Mesenchymal stem cell (in vitro differentiated cells and primary cell): ENCODE measurements around the gene GABRR1.

ENCODE experiments used
- DNase-seq: peaks from one replicate; pipeline ENCODE4 v3.0.0-alpha.2; 2013
- H2AFZ ChIP-seq: one replicate; pipeline ENCODE4 v1.6.1; 2013; ENCODE audit warnings: low read depth, mild to moderate bottlenecking, control low read depth, inconsistent platforms, low read length, moderate library complexity
- H2AK5ac ChIP-seq: 2 replicates; pipeline ENCODE4 v1.6.1; 2013; ENCODE audit warnings: low read length, moderate library complexity, mild to moderate bottlenecking, inconsistent platforms; ENCODE audit not compliant: severe bottlenecking
- H2BK120ac ChIP-seq: one replicate; pipeline ENCODE4 v1.6.1; 2013; ENCODE audit warnings: low read depth, mild to moderate bottlenecking, inconsistent platforms, low read length, moderate library complexity
- H2BK12ac ChIP-seq, 2 experiments: one replicate each; pipeline ENCODE4 v1.6.1; 2013; ENCODE audit warnings: inconsistent platforms in 2 of 2, low read length in 2 of 2, mild to moderate bottlenecking in 2 of 2, moderate library complexity in 2 of 2, control low read depth in 1 of 2
- H2BK15ac ChIP-seq: one replicate; pipeline ENCODE4 v1.6.1; 2013; ENCODE audit warnings: mild to moderate bottlenecking, low read depth, inconsistent platforms; ENCODE audit not compliant: poor library complexity, severe bottlenecking
- H2BK5ac ChIP-seq: 2 replicates; pipeline ENCODE4 v1.6.1; 2013; ENCODE audit warnings: low read depth, mild to moderate bottlenecking, low read length, control low read depth, inconsistent platforms; ENCODE audit not compliant: poor library complexity, severe bottlenecking
- H3K14ac ChIP-seq, 2 experiments: one replicate each; pipeline ENCODE4 v1.6.1; 2013; ENCODE audit warnings: inconsistent platforms in 2 of 2, low read length in 2 of 2, control low read depth in 1 of 2, mild to moderate bottlenecking in 1 of 2, moderate library complexity in 1 of 2
- H3K18ac ChIP-seq, 2 experiments: one replicate each; pipeline ENCODE4 v1.6.1; 2013; ENCODE audit warnings: inconsistent platforms in 2 of 2, low read length in 2 of 2, control low read depth in 1 of 2, low read depth in 1 of 2, mild to moderate bottlenecking in 1 of 2
- H3K23ac ChIP-seq, 2 experiments: one replicate each; pipeline ENCODE4 v1.6.1; 2013; ENCODE audit warnings: inconsistent platforms in 2 of 2, low read length in 2 of 2, mild to moderate bottlenecking in 2 of 2, moderate library complexity in 2 of 2, control low read depth in 1 of 2
- H3K27ac ChIP-seq: 2 replicates; pipeline ENCODE4 v1.5.1; 2013; ENCODE audit warnings: mild to moderate bottlenecking, moderate library complexity, low read length, control low read depth, inconsistent platforms; ENCODE audit not compliant: poor library complexity, severe bottlenecking
- H3K27me3 ChIP-seq, 2 experiments: 2 replicates each; pipeline versions ENCODE4 v1.6.1 to v1.7.0; 2013; ENCODE audit warnings: low read length in 2 of 2, mild to moderate bottlenecking in 2 of 2, moderate library complexity in 2 of 2, control low read depth in 1 of 2, inconsistent platforms in 1 of 2; ENCODE audit not compliant: control insufficient read depth in 1 of 2, insufficient read depth in 1 of 2
- H3K36me3 ChIP-seq, 2 experiments: 2 replicates each; pipeline versions ENCODE4 v1.6.1 to v1.7.0; 2013; ENCODE audit warnings: low read length in 2 of 2, control low read depth in 1 of 2, inconsistent platforms in 1 of 2, low read depth in 1 of 2, mild to moderate bottlenecking in 1 of 2; ENCODE audit not compliant: insufficient read depth in 2 of 2, control insufficient read depth in 1 of 2
- H3K4ac ChIP-seq, 2 experiments: one replicate each; pipeline ENCODE4 v1.6.1; 2013; ENCODE audit warnings: inconsistent platforms in 2 of 2, low read length in 2 of 2, mild to moderate bottlenecking in 2 of 2, moderate library complexity in 2 of 2, control low read depth in 1 of 2, low read depth in 1 of 2
- H3K4me1 ChIP-seq: 2 replicates; pipeline ENCODE4 v1.6.1; 2013; ENCODE audit warnings: low read depth, low read length, control low read depth; ENCODE audit not compliant: control insufficient read depth, insufficient read depth
- H3K4me2 ChIP-seq: 2 replicates; pipeline ENCODE4 v1.6.1; 2013; ENCODE audit warnings: low read length, mild to moderate bottlenecking, inconsistent platforms; ENCODE audit not compliant: poor library complexity, severe bottlenecking
- H3K4me3 ChIP-seq, 2 experiments: 2 replicates each; pipeline versions ENCODE4 v1.5.1 to v1.7.0; 2013; ENCODE audit warnings: low read length in 2 of 2, mild to moderate bottlenecking in 2 of 2, control low read depth in 1 of 2, low read depth in 1 of 2; ENCODE audit not compliant: insufficient read depth in 1 of 2
- H3K79me1 ChIP-seq: replicated peaks from 2 replicates; pipeline ENCODE4 v1.6.1; 2013; ENCODE audit warnings: mild to moderate bottlenecking, control low read depth, low read length, inconsistent platforms; ENCODE audit not compliant: poor library complexity, severe bottlenecking
- H3K9ac ChIP-seq: 2 replicates; pipeline ENCODE4 v1.7.0; 2013; ENCODE audit warnings: mild to moderate bottlenecking, low read length, moderate library complexity
- H3K9me3 ChIP-seq: 2 replicates; pipeline ENCODE4 v1.7.0; 2013; ENCODE audit warnings: mild to moderate bottlenecking, low read length; ENCODE audit not compliant: control insufficient read depth
- H4K8ac ChIP-seq: one replicate; pipeline ENCODE4 v1.6.1; 2013; ENCODE audit warnings: inconsistent platforms, mild to moderate bottlenecking, low read length, moderate library complexity
- H4K91ac ChIP-seq: one replicate; pipeline ENCODE4 v1.6.1; 2013; ENCODE audit warnings: mild to moderate bottlenecking, low read length, inconsistent platforms
- whole genome bisulfite sequencing: methylation state at CpG from one replicate; pipeline ENCODE4 v1.1.7; 2013; ENCODE audit warnings: mixed read lengths; 5-methylcytosine and 5-hydroxymethylcytosine counted together

Gene GABRR1

GRCh38 chr6:89162047-89162371 is 55.1 kb downstream of the GABRR1 start:
- H2AFZ ChIP-seq: no peak overlapping the region

GRCh38 chr6:89161326-89162046 is 55.7 kb downstream of the GABRR1 start:
- no peak for DNase-seq
- Histone ChIP-seq H3K36me3 (peaks cover 0 to 9% of the 10 kb centered on the region in 2 experiments), H2BK5ac (no peak overlapping the region), H3K27me3 (no peaks in the 10 kb centered on the region), H3K27ac (no peak overlapping the region), H3K79me1 (peaks cover 3% of the 10 kb centered on the region), H3K4me2 (no peak overlapping the region), H3K9me3 (no peaks in the 10 kb centered on the region), H2BK120ac (no peak overlapping the region), H2AFZ (no peak overlapping the region), H3K9ac (peak overlapping the region; percentile 18), H3K4ac (no peak overlapping the region), H4K91ac (no peak overlapping the region), H3K4me1 (no peaks in the 10 kb centered on the region), H3K23ac (no peak overlapping the region), H2AK5ac (no peak overlapping the region), H2BK15ac (no peak overlapping the region), H4K8ac (no peak overlapping the region), H3K4me3 (no peak overlapping the region), H3K14ac (no peak overlapping the region), H3K18ac (no peak overlapping the region), H2BK12ac (no peak overlapping the region)
- whole genome bisulfite sequencing: 78% methylated on average over 4 of the region's 7 CpGs

More at GRCh38 chr6:89162047-89162371, 55.1 kb downstream of the GABRR1 start:
- no peak overlapping the region for H2BK120ac ChIP-seq
- DNase-seq: no peak
- no peak overlapping the region for H4K8ac ChIP-seq
- H2BK12ac ChIP-seq: no peak overlapping the region
- H3K27me3 ChIP-seq: no peaks in the 10 kb centered on the region
- H2AK5ac ChIP-seq: no peak overlapping the region
- no peaks in the 10 kb centered on the region for H3K4me1 ChIP-seq
- no peak overlapping the region for H3K4me2 ChIP-seq
- H3K14ac ChIP-seq: no peak overlapping the region
- no peaks in the 10 kb centered on the region for H3K9me3 ChIP-seq
- H2BK5ac ChIP-seq: no peak overlapping the region
- no peak overlapping the region for H3K23ac ChIP-seq
- H3K18ac ChIP-seq: no peak overlapping the region
- no peak overlapping the region for H3K4me3 ChIP-seq
- peaks cover 0 to 9% of the 10 kb centered on the region in 2 experiments for H3K36me3 ChIP-seq
- 96% methylated on average over 3 of the region's 4 CpGs for WGBS
- no peak overlapping the region for H3K27ac ChIP-seq
- peaks cover 2% of the 10 kb centered on the region for H3K79me1 ChIP-seq
- H3K4ac ChIP-seq: no peak overlapping the region
- no peak overlapping the region for H2BK15ac ChIP-seq
- no peak overlapping the region for H4K91ac ChIP-seq
- peak overlapping the region; percentile 18 for H3K9ac ChIP-seq

- H2BK120ac ChIP-seq: no peak overlapping the region
- no peak overlapping the region for H2BK5ac ChIP-seq
- H3K14ac ChIP-seq: no peak overlapping the region
- peaks cover 0 to 7% of the 10 kb centered on the region in 2 experiments for H3K36me3 ChIP-seq
- H4K8ac ChIP-seq: no peak overlapping the region
- H2BK15ac ChIP-seq: no peak overlapping the region
- H3K9ac ChIP-seq: no peak overlapping the region
- H3K27ac ChIP-seq: no peak overlapping the region
- no peaks in the 10 kb centered on the region for H3K4me1 ChIP-seq
- H2AK5ac ChIP-seq: no peak overlapping the region
- H3K4me3 ChIP-seq: no peak overlapping the region
- WGBS: 96% methylated on average over 4 of the region's 4 CpGs
- H3K79me1 ChIP-seq: peaks cover 5% of the 10 kb centered on the region
- no peaks in the 10 kb centered on the region for H3K27me3 ChIP-seq
- no peak overlapping the region for H4K91ac ChIP-seq
- H3K9me3 ChIP-seq: no peaks in the 10 kb centered on the region
- no peak overlapping the region for H2AFZ ChIP-seq
- no peak overlapping the region for H3K4ac ChIP-seq
- H3K4me2 ChIP-seq: no peak overlapping the region
- no peak for DNase-seq
- no peak overlapping the region for H3K23ac ChIP-seq
- no peak overlapping the region for H3K18ac ChIP-seq
- H2BK12ac ChIP-seq: no peak overlapping the region
Measured at GRCh38 chr6:89160331-89161092, 56.6 kb downstream of the GABRR1 start.

- Histone ChIP-seq H3K27ac (no peak overlapping the region), H2BK5ac (no peak overlapping the region), H3K18ac (no peak overlapping the region), H2AFZ (no peak overlapping the region), H3K27me3 (no peaks in the 10 kb centered on the region), H3K9me3 (no peaks in the 10 kb centered on the region), H3K4ac (no peak overlapping the region), H3K9ac (no peak overlapping the region), H3K23ac (no peak overlapping the region), H3K79me1 (peaks cover 13% of the 10 kb centered on the region), H2BK15ac (no peak overlapping the region), H3K4me1 (peaks cover 2% of the 10 kb centered on the region), H3K14ac (no peak overlapping the region), H3K4me2 (no peak overlapping the region), H3K4me3 (no peak overlapping the region), H2BK12ac (no peak overlapping the region), H2AK5ac (no peak overlapping the region), H3K36me3 (peaks cover 0 to 3% of the 10 kb centered on the region in 2 experiments), H2BK120ac (no peak overlapping the region), H4K8ac (no peak overlapping the region), H4K91ac (no peak overlapping the region)
- WGBS: no CpG with 5 or more reads among the region's 1 CpG
- DNase-seq: no peak
Measured at GRCh38 chr6:89154131-89154530, 63.0 kb downstream of the GABRR1 start.
